Panc1 (cell line): ENCODE measurements around the gene ITPR2.

Experiments
- CTCF ChIP-seq: fragments of 450-650 bp; IDR thresholded peaks from 2 replicates; pipeline ENCODE4 v1.5.1; 2017; ENCODE audit warnings: mild to moderate bottlenecking
- POLR2AphosphoS5 ChIP-seq: IDR thresholded peaks from 2 replicates; pipeline ENCODE4 v1.6.1; 2012; ENCODE audit warnings: mild to moderate bottlenecking, low read depth, low read length, moderate library complexity
- SIN3A ChIP-seq: IDR thresholded peaks from 2 replicates; pipeline ENCODE4 v1.6.1; 2012; ENCODE audit warnings: low read depth, mild to moderate bottlenecking, low read length, moderate library complexity, borderline replicate concordance; ENCODE audit not compliant: insufficient read depth

GRCh38 chr12:26537126-26537525 is 295.9 kb downstream of the ITPR2 start:
- TF ChIP-seq CTCF (no peak), SIN3A (no peak), POLR2AphosphoS5 (no peak)
